ENCODE data around the gene STRADA. TPM values are rescaled to one million over a fixed set of nuclear protein-coding genes. Genes with fewer than 3 reads are reported as not detected.

The STRADA gene
- total and polyA plus RNA-seq, 2 of the 8 experiments (the other 6 are each of a cell fraction or from before 2014, with no cell fraction given), result 35.6 to 43.3 TPM

DNA sequence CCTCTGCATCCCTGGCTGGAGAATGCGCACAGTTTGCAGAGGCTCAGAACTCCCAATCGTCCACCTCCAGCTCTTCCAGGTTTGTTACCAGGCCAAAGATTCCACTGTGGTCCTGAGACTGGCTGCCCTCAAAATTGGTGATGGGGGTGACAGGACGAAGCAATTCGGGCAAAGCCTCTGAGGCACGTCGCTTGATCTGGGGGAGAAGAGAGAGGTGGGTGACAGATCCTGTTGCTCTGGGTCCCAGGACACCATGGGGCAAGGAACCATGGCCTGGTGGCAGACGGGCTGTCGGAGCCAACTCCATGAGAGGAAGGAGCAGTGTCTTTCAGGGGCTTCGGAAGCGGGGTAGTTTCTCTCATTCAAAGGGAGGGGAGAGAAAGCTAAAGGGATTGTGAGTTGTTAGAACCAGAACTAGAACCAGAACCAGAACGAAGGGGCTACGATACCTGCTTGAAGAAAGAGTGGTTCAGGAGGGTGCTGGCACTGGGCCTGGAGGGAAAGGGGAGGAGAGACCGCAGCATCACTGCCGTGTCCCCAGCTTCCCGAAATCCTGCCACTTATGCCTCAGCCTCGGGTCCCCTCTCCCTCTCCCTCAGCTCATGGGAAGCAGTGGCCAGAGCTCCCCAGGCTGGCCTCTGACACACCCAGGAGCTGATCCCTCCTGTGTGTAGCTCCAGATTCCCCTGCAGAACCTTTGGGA is 37.9 kb downstream of the STRADA start (continued):
- TF ChIP-seq TBP (IDR thresholded peaks at IDR 0.05; ENCODE audit: low read depth, low read length) (no peak), GABPA (IDR thresholded peaks at IDR 0.05; ENCODE audit: borderline replicate concordance, insufficient read depth, low read length) (no peak)

All from H1 (cell line).